ENCODE results near the gene EIF3CL. TPM values are rescaled to one million over a fixed set of nuclear protein-coding genes. Genes with fewer than 3 reads are reported as not detected.
"Not testable (repeated sequence)": the region's sequence is repeated elsewhere in the genome, so short reads cannot be mapped to it uniquely, and the experiment has no call there.

Gene EIF3CL
- polyA plus RNA-seq, 4 donors: 71.6 to 83.8 (median 77.7) TPM

- not testable (repeated sequence) for DNase-seq (ENCODE audit: low read depth in 4 of 4, low spot score in 3 of 4)
Measured at GRCh38 chr16:28363408-28363807, 40.2 kb downstream of the EIF3CL start, which contains the start of gene NPIPB6. TSS of gene NPIPB6 (minus strand) at chr16:28363508. CDS start at chr16:28362822, 686 bp downstream.

GRCh38 chr16:28362600-28362999, 41.0 kb downstream of the EIF3CL start:
- DNase-seq (ENCODE audit: low read depth in 4 of 4, low spot score in 3 of 4): not testable (repeated sequence)

DNA sequence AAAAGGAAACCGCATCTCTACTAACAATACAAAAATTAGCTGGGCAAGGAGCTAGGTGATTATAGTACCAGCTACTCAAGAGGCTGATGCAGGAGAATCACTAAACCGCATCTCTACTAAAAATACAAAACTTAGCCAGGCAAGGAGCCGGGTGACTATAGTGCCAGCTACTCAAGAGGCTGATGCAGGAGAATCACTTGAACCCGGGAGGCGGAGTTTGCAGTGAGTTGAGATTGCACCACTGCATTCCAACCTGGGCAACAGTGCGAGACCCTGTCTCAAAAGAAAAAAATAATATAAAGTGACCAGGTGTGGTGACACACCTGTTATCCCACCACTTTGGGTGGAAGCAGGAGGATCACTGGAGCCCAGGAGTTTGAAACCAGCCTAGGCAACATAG, 65.4 kb downstream of the EIF3CL start:
- DNase-seq (ENCODE audit: low read depth in 4 of 4, low spot score in 3 of 4): not testable (repeated sequence)

- DNase-seq (ENCODE audit: low read depth in 4 of 4, low spot score in 3 of 4): not testable (repeated sequence)
Measured at GRCh38 chr16:28336940-28337710, 66.5 kb downstream of the EIF3CL start.

GRCh38 chr16:28335678-28336077, 68.0 kb downstream of the EIF3CL start:
- DNase-seq (ENCODE audit: low read depth in 4 of 4, low spot score in 3 of 4): not testable (repeated sequence)

- DNase-seq (ENCODE audit: low read depth in 4 of 4, low spot score in 3 of 4): not testable (repeated sequence)
Measured at GRCh38 chr16:28332632-28333031, 71.0 kb downstream of the EIF3CL start.

- not testable (repeated sequence) for DNase-seq (ENCODE audit: low read depth in 4 of 4, low spot score in 3 of 4)
Measured at GRCh38 chr16:28330981-28331380, 72.7 kb downstream of the EIF3CL start.

GRCh38 chr16:28330232-28330631, 73.4 kb downstream of the EIF3CL start:
- DNase-seq (ENCODE audit: low read depth in 4 of 4, low spot score in 3 of 4): not testable (repeated sequence)

Other genes starting within 250 kb of the EIF3CL start
- gene XPO6, start 191.9 kb downstream of the EIF3CL start, polyA plus RNA-seq (ENCODE audit: insufficient read length in 4 of 4): 10 to 100 TPM; 68.2 to 95.7 (median 79.5) TPM
- 10 to 100 TPM in 3 of 4 donors, 1 to 10 TPM in 1; 7.6 to 21.7 (median 15.8) TPM for gene SBK1, start 111.3 kb downstream of the EIF3CL start, polyA plus RNA-seq (ENCODE audit: insufficient read length in 4 of 4)
- gene NPIPB6, start 40.3 kb downstream of the EIF3CL start, polyA plus RNA-seq (ENCODE audit: insufficient read length in 4 of 4): 1 to 10 TPM in 3 of 4 donors, under 1 TPM in 1; 0.38 to 3.0 (median 1.8) TPM
- gene NPIPB7, start 68.5 kb upstream of the EIF3CL start, polyA plus RNA-seq (ENCODE audit: insufficient read length in 4 of 4): 1 to 10 TPM in 1 of 4 donors, not detected in 3; 1.1 TPM
- gene CLN3, start 88.2 kb upstream of the EIF3CL start, polyA plus RNA-seq (ENCODE audit: insufficient read length in 4 of 4): 10 to 100 TPM; 28.4 to 47.6 (median 31.9) TPM
- 1 to 10 TPM in 1 of 4 donors, under 1 TPM in 3; 0.50 to 1.1 (median 0.76) TPM for gene APOBR, start 90.8 kb upstream of the EIF3CL start, polyA plus RNA-seq (ENCODE audit: insufficient read length in 4 of 4)
- gene IL27, start 103.0 kb upstream of the EIF3CL start, polyA plus RNA-seq (ENCODE audit: insufficient read length in 4 of 4): not detected
- 10 to 100 TPM; 11.7 to 84.7 (median 12.3) TPM for gene NUPR1, start 135.1 kb upstream of the EIF3CL start, polyA plus RNA-seq (ENCODE audit: insufficient read length in 4 of 4)
- 10 to 100 TPM; 20.1 to 25.4 (median 20.9) TPM for gene SGF29, start 150.1 kb upstream of the EIF3CL start, polyA plus RNA-seq (ENCODE audit: insufficient read length in 4 of 4)
- gene SULT1A2, start 193.2 kb upstream of the EIF3CL start, polyA plus RNA-seq (ENCODE audit: insufficient read length in 4 of 4): 1 to 10 TPM in 3 of 4 donors, under 1 TPM in 1; 0.73 to 2.2 (median 1.9) TPM
- gene SULT1A1, start 206.2 kb upstream of the EIF3CL start, polyA plus RNA-seq (ENCODE audit: insufficient read length in 4 of 4): 10 to 100 TPM; 17.9 to 26.6 (median 24.4) TPM
- gene NPIPB8, start 234.2 kb upstream of the EIF3CL start, polyA plus RNA-seq (ENCODE audit: insufficient read length in 4 of 4): 1 to 10 TPM in 1 of 4 donors, under 1 TPM in 1, not detected in 2; 0.40 to 2.6 TPM